IMR-90 (cell line): ENCODE data around the gene DPP10. TPM values are rescaled to one million over a fixed set of nuclear protein-coding genes. Genes with fewer than 3 reads are reported as not detected.
"Not testable (repeated sequence)": the region's sequence is repeated elsewhere in the genome, so short reads cannot be mapped to it uniquely, and the experiment has no call there.

ENCODE experiments used
- ATAC-seq: fragments of 200-7000 bp; cut with Tn5 transposase; 2 replicates; pipeline ENCODE4 v1.9.1; 2020; ENCODE audit warnings: low read depth, mild to moderate bottlenecking, moderate library complexity
- BruUV-seq: library from RNA; stranded (reverse); fragments of 400-500 nt; replicated peaks from 2 replicates; lab custom pipeline; 2021; lab: Mats Ljungman, UMichigan
- CTCF ChIA-PET: fragments of 300-600 bp; formaldehyde crosslinking; extraction: SDS; loops from one replicate; lab custom pipeline; 2021; ENCODE audit warnings: antibody characterized with exemption; lab: Yijun Ruan, JAX
- POLR2A ChIA-PET: fragments of 300-600 bp; sonication (Branson Sonifier 250); formaldehyde crosslinking; loops from one replicate; lab custom pipeline; 2022; ENCODE audit warnings: antibody characterized with exemption; ENCODE audit not compliant: unreplicated experiment; lab: Charles Lee
- DNase-seq: peaks from one replicate; pipeline ENCODE4 v3.0.0; 2013
- H2AFZ ChIP-seq: replicated peaks from 2 replicates; pipeline ENCODE3; 2013; ENCODE audit warnings: low read length, mild to moderate bottlenecking; ENCODE audit not compliant: poor library complexity
- H2AK5ac ChIP-seq: 2 replicates; pipeline ENCODE4 v1.6.1; 2013; ENCODE audit warnings: low read depth, low read length, inconsistent platforms
- H2AK9ac ChIP-seq: replicated peaks from 2 replicates; pipeline ENCODE3; 2013; ENCODE audit warnings: mild to moderate bottlenecking, low read depth, low read length, moderate library complexity; ENCODE audit not compliant: poor library complexity
- H2BK120ac ChIP-seq: 2 replicates; pipeline ENCODE4 v1.6.1; 2013; ENCODE audit warnings: low read depth, low read length, inconsistent platforms
- H2BK15ac ChIP-seq: 3 replicates; pipeline ENCODE4 v1.6.1; 2013; ENCODE audit warnings: low read depth, low read length, inconsistent platforms
- H2BK20ac ChIP-seq: 2 replicates; pipeline ENCODE4 v1.6.1; 2013; ENCODE audit warnings: low read depth, mild to moderate bottlenecking, inconsistent platforms, low read length, moderate library complexity
- H2BK5ac ChIP-seq: 2 replicates; pipeline ENCODE4 v1.6.1; 2013; ENCODE audit warnings: mild to moderate bottlenecking, low read depth, low read length, inconsistent platforms; ENCODE audit not compliant: poor library complexity, severe bottlenecking
- H3K14ac ChIP-seq: replicated peaks from 2 replicates; pipeline ENCODE4 v1.6.1; 2013; ENCODE audit warnings: low read depth, low read length, inconsistent platforms
- H3K18ac ChIP-seq: 2 replicates; pipeline ENCODE4 v1.6.1; 2013; ENCODE audit warnings: low read depth, low read length, control low read depth
- H3K23ac ChIP-seq: 2 replicates; pipeline ENCODE4 v1.6.1; 2013; ENCODE audit warnings: low read depth, low read length, inconsistent platforms
- H3K27ac ChIP-seq: 2 replicates; pipeline ENCODE4 v1.5.1; 2013; ENCODE audit warnings: mild to moderate bottlenecking, control low read depth, low read length; ENCODE audit not compliant: insufficient read depth
- H3K27me3 ChIP-seq: 2 replicates; pipeline ENCODE4 v1.6.1; 2013; ENCODE audit warnings: low read length; ENCODE audit not compliant: control insufficient read depth, insufficient read depth
- H3K36me3 ChIP-seq: 2 replicates; pipeline ENCODE4 v1.6.1; 2013; ENCODE audit warnings: low read length, mixed read lengths; ENCODE audit not compliant: control insufficient read depth, insufficient read depth
- H3K4ac ChIP-seq: 2 replicates; pipeline ENCODE4 v1.6.1; 2013; ENCODE audit warnings: low read depth, low read length, inconsistent platforms
- H3K4me1 ChIP-seq: 2 replicates; pipeline ENCODE4 v1.6.1; 2013; ENCODE audit warnings: low read length, mixed read lengths; ENCODE audit not compliant: control insufficient read depth, insufficient read depth
- H3K4me2 ChIP-seq: 2 replicates; pipeline ENCODE4 v1.6.1; 2013; ENCODE audit warnings: low read depth, mild to moderate bottlenecking, control low read depth, low read length, moderate library complexity
- H3K4me3 ChIP-seq: 2 replicates; pipeline ENCODE4 v1.5.1; 2013; ENCODE audit warnings: low read depth, mild to moderate bottlenecking, control low read depth, low read length, moderate library complexity; ENCODE audit not compliant: insufficient read depth
- H3K56ac ChIP-seq: 2 replicates; pipeline ENCODE4 v1.6.1; 2013; ENCODE audit warnings: low read length, inconsistent platforms; ENCODE audit not compliant: insufficient read depth; ENCODE audit errors: extremely low read depth
- H3K79me1 ChIP-seq, 2 experiments: 2 replicates each; pipeline ENCODE4 v1.6.1; 2013; ENCODE audit warnings: low read length in 2 of 2, inconsistent platforms in 1 of 2, low read depth in 1 of 2
- H3K9ac ChIP-seq: 2 replicates; pipeline ENCODE4 v1.6.1; 2013; ENCODE audit warnings: low read depth, low read length, control low read depth
- H3K9me1 ChIP-seq: 2 replicates; pipeline ENCODE4 v1.6.1; 2013; ENCODE audit warnings: low read length, inconsistent platforms; ENCODE audit not compliant: insufficient read depth
- H3K9me3 ChIP-seq: 2 replicates; pipeline ENCODE4 v1.6.1; 2013; ENCODE audit warnings: low read length; ENCODE audit not compliant: control insufficient read depth, insufficient read depth
- H4K20me1 ChIP-seq: 2 replicates; pipeline ENCODE4 v1.6.1; 2013; ENCODE audit warnings: low read length, inconsistent platforms; ENCODE audit not compliant: insufficient read depth
- H4K5ac ChIP-seq: 2 replicates; pipeline ENCODE4 v1.6.1; 2013; ENCODE audit warnings: mild to moderate bottlenecking, low read depth, low read length, control low read depth
- H4K8ac ChIP-seq, 2 experiments: 2 replicates each; pipeline ENCODE4 v1.6.1; 2013; ENCODE audit warnings: low read depth in 2 of 2, low read length in 2 of 2, control low read depth in 1 of 2, inconsistent platforms in 1 of 2
- H4K91ac ChIP-seq: 2 replicates; pipeline ENCODE4 v1.6.1; 2013; ENCODE audit warnings: low read depth, low read length, inconsistent platforms; ENCODE audit not compliant: insufficient read depth
- WGBS, 2 experiments: methylation state at CpG; one replicate each; pipeline versions ENCODE4 v1.1.5 to v1.1.7; 2013; ENCODE audit warnings: missing lambda C conversion rate in 2 of 2; ENCODE audit not compliant: insufficient read length in 1 of 2; ENCODE audit errors: extremely low coverage in 2 of 2; 5-methylcytosine and 5-hydroxymethylcytosine counted together
- dilution Hi-C: fragments of 300-500 bp; cut with HindIII; formaldehyde crosslinking; loops from one replicate; pipeline ENCODE4 v1.14.3; 2018; ENCODE audit warnings: low sequenced_read_pairs; ENCODE audit not compliant: unreplicated experiment
- in situ Hi-C: fragments of 300-500 bp; cut with MboI; formaldehyde crosslinking; loops from 3 replicates; pipeline ENCODE4 v1.14.3; 2019; ENCODE audit warnings: low sequenced_read_pairs, inconsistent platforms, mixed read lengths
- intact Hi-C: fragments of 100-400 bp; cut with micrococcal nuclease; formaldehyde crosslinking; loops from 2 replicates; pipeline ENCODE4 v1.10.0; 2022
- polyA plus RNA-seq, 3 experiments: library from polyadenylated mRNA; depleted of rRNA; stranded (reverse); fragments of >200 nt; gene quantifications; 2 replicates each; pipeline ENCODE4 v1.2.3, GENCODE V29; 2012; ENCODE audit warnings: low replicate concordance in 1 of 3
- total RNA-seq: library from RNA; depleted of rRNA; stranded (reverse); fragments of >200 nt; gene quantifications from 2 replicates; pipeline ENCODE4 v1.2.3, GENCODE V29; 2012

Gene DPP10
- total and polyA plus RNA-seq, 2 of the 4 experiments (the other 2 are of a cell fraction), result not detected

GRCh38 chr2:115004321-115004720 lies 561.9 kb downstream of the DPP10 start:
- H3K4me1 ChIP-seq, H3K4me3 ChIP-seq, H3K18ac ChIP-seq, H3K9ac ChIP-seq, H3K9me1 ChIP-seq, H3K79me1 ChIP-seq, H3K27ac ChIP-seq, in situ Hi-C loops, H2BK120ac ChIP-seq, H4K8ac ChIP-seq, CTCF ChIA-PET, H3K36me3 ChIP-seq, H4K5ac ChIP-seq, DNase-seq, H2AFZ ChIP-seq, H3K14ac ChIP-seq, H3K4me2 ChIP-seq, H3K9me3 ChIP-seq, BruUV-seq, H2BK20ac ChIP-seq, H4K20me1 ChIP-seq, H2BK5ac ChIP-seq, H3K27me3 ChIP-seq, H4K91ac ChIP-seq, H3K56ac ChIP-seq, ATAC-seq, H3K4ac ChIP-seq, H3K23ac ChIP-seq, dilution Hi-C loops, H2AK9ac ChIP-seq, POLR2A ChIA-PET, H2BK15ac ChIP-seq, H2AK5ac ChIP-seq, intact Hi-C loops: not testable (repeated sequence)
- WGBS, 2 experiments, result 100% methylated on average over 1 of the region's 19 CpGs; no CpG with 5 or more reads in 1 of the 2 experiments
